ENCODE measurements around the gene DPYSL4.

DPYSL4 gene

DNA sequence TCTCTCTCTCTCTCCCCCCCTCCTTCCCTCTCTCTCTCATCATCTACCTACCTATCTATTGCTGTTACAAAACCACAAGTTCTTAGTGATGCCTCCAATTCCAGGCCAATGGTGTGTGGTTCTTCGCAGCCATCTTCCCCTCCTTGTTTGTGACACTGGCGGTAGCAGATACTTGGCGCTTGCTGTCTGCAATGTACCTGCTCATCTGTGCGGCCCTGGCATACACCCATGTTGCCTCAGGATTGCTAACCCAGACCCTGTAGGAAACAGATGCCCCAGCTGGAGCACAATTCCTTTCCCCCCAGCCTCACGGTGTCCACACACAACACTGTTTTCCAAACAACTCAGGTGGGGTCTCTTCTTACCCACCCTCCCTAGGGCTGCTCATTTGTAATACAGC lies 13.6 kb upstream of the DPYSL4 start:
- no peak overlapping the region for H3K4me3 ChIP-seq
- H3K27ac ChIP-seq = no peak overlapping the region

DNA sequence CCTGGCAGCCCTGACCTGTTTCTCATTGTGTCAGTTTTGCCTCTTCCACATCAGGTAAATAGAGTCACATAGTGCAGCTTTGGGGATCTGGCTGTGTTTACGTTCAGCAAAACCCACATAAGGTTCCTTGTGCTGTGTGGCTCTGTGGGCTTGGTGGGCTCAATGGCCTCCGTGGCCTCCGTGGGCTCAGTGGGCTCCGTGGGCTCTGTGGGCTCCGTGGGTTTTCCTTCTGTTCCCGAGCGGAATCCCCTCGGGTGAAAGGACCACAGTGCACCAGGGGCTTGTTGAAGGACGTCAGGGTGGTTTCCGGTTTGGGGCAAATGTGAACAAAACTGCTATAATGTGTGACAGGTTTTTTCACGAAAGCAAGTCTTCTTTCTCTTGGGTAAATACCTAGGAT lies 12.5 kb upstream of the DPYSL4 start:
- Histone ChIP-seq H3K4me3 (no peak overlapping the region), H3K27ac (no peak overlapping the region)

DNA sequence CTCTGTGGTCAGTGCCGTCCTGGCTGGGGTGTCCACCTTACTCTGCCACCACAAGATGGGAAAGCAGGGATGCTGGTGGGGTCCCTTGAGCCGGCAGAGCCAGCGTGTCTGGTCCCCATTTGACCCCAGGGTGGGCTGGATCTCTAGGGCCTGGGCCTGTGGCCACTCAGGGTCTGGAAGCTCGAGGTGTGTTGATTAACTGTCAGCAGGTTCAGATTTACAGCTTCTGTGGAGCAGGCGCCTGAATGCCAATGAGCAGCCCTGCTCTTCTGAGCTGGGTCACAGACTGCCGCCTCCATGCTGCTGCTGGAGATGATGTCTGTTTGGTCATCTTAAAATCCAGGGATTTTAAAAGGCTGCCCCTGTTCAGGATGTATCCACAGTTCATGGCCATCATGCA lies 11.3 kb upstream of the DPYSL4 start:
- no peak overlapping the region for H3K27ac ChIP-seq
- H3K4me3 ChIP-seq = no peak overlapping the region

DNA sequence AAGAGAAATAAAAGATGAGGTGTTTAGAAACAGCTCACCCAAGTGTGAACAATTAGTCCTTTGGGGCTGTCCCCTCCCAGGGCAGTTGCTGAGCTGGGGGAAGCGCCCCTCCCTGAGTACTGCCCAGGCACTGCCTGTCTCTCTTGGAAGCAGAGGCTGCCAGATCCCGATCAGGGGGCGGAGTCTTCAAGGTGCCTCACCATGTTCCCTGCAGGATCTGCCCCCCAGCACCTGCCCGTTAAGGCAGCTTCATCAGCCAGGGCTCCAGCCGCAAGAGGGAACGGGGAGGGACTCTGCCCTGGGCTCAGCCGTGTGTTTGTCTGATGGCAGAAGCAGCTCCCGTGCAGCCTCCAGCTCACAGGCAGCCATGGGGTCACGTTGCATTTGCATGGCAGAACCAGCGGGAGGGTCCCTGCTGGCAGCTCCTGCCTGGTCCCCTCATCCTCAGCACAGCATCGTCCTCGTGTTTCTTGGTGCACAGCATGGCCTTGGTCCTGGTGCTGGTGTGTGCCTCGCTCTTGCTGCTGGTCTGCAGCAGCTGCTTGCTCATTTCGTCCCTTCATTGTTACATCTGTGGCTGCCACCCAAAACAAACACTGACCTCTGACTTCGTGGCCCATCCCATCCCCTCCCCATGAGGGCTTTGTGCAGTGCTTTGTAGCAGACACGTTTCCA lies 10.7 kb upstream of the DPYSL4 start:
- no peak overlapping the region for H3K4me3 ChIP-seq
- H3K27ac ChIP-seq = no peak overlapping the region

DNA sequence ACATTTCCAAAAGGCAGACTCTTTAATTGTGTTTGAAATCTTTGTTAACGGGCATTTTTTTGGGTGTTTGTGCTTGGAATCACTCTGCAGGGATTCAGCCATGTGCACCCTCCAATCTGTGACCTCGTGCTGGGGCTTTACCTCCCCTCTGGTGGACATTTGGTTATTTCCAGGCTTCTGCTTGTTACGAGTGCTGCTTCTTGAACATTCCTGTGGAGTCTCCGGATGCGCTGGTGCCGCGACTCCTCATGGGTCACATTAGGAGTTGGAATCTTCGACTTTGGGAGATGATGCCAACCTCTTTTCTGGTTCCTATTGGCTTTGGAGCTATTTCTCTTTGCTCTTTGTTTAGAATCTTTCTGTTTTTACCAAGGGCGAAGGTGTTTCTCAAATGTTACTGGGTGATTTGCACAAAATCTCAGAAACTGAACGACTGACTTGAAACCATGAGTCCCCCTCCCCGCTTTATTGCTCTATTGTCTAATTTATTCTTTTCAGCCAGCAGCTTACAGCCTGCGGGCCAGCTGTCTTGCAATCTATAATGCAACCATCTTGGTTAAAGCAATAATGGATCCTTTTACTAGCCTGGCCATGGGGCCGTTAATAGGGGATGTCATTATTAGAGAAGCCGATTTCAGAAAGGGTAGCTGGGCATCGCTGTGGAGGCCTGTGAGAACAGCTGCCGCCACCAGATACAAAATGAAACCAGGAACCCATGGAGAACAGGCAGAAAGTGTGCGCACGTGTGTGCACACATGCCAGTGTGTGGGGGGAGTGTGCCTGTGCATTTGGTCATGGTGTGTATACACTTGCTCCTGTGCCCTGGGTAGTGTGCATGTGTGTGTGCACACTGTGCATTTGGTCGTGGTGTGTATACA lies 9.9 kb upstream of the DPYSL4 start:
- Histone ChIP-seq H3K27ac (no peak overlapping the region), H3K4me3 (no peak overlapping the region)

DNA sequence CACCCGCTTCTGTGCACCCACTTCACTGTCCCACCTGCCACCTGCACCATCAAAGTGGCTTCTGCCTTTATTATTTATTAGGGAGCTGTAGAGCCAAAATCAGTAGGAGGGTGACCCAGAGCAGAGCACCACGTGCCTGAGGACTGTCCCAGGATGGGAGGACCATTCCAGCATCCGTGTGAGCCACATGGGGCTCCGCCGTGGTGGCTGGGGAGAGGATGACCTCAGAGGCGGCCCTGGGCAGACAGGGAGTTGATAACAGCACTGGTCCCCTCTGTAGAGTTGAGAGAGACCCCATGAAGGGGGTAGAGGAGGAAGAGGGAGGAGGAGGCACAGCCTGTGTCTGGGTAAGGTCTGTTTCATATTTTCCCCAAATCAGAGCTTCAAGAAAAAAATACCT lies 8.7 kb upstream of the DPYSL4 start:
- no peak overlapping the region for H3K27ac ChIP-seq

DNA sequence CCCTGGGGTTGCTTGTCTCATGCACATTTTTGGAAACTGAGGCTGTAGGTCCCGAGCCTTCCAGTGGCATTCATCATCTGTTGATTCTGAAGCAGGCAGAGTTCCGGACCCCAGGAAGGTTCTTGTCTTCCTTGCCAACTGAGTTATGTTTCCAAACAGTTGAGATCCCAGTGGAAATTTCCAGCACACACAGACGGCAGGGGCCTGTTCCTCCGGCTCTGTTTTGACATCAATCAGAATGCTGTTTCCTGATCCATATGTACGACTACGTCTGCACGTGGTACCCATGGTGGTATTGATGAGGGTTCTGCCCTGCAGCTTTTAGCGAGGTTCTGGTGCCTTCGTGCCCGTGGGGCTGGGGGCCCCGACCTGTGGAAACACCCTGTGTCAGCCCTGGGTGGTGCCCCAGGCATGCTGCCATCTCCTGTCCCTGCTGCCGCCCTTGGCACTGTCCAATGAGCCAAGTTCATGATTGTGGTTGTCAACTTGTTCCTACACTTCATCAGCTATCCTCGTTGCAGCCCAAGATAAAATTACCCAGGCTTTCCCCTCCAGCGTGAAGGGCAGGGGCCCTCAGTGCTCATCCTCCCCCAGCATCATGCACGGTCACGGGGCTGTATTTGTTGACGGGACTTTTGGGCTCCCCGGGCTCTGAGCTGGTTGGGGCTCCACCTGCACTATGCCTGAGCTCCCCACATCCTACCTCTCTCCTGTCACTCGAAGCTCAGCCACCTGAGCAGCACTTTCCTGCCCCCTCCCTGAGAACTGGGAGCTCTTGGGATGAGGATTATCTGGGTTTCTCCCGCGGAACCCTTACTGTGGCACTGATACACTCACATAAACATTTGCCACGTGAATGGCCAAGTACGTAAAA lies 7.8 kb upstream of the DPYSL4 start:
- Histone ChIP-seq H3K27ac (no peak overlapping the region), H3K4me3 (no peak overlapping the region)

More for the DNA sequence above, 8.7 kb upstream of the DPYSL4 start:
- H3K4me3 ChIP-seq = no peak overlapping the region

DNA sequence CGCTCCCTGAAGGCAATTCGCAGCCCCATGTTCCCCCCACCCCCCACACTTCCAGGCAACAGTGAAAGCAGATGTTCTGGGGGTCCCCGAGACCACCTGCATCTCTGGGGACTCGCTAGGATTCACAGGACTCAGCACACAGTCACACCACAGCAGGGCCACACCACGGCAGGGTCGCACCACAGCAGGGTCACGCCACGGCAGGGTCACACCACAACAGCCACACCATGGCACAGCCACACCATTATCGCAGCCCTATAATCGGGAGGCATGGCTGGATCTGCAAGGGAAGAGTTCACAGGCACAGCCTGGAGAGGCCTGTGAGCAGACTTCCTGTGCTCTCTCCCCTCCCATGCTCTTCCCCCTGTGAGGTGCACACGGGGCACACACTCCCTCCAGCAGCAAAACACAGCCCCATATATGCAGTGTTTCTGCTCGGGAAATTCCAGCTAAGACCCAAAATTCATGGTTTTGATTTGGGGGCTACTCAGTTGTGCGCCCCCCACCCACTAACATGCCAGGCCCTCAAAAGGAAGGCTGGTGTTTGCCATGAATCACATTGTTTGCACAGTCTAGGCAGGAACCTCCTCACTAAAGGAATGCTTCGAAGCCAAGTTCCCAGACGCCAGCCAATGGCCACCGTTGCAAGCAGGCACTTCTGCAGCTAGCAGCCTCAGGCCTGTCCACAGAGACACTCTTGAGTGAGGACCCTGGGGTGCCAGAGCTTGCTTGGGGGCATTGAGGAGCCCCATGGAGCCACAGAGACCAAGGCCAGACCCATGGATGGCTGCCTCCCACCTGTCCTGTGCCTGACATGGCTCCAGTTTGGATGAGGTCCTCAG lies 7.0 kb upstream of the DPYSL4 start:
- Histone ChIP-seq H3K27ac (no peak overlapping the region), H3K4me3 (no peak overlapping the region)

DNA sequence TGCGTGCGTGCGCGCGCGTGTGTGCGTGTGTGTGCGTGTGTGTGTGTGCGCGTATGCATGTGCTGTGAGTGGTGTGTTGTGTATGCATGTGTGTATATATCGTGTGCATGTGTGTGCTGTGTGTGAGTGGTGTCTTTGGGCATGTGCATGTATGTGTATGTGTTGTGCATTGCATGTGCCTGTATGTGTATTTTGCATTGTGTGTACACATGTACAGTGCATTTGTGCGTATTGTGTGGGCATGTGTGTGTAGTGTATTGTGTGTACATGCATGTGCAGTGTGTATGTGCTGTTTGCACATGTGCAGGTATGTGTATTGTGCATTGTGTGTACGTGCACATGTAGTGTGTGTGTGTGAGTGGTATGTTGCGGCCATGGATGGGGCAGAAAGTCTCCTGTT lies 6.0 kb upstream of the DPYSL4 start:
- Histone ChIP-seq H3K4me3 (no peak overlapping the region), H3K27ac (no peak overlapping the region)

DNA sequence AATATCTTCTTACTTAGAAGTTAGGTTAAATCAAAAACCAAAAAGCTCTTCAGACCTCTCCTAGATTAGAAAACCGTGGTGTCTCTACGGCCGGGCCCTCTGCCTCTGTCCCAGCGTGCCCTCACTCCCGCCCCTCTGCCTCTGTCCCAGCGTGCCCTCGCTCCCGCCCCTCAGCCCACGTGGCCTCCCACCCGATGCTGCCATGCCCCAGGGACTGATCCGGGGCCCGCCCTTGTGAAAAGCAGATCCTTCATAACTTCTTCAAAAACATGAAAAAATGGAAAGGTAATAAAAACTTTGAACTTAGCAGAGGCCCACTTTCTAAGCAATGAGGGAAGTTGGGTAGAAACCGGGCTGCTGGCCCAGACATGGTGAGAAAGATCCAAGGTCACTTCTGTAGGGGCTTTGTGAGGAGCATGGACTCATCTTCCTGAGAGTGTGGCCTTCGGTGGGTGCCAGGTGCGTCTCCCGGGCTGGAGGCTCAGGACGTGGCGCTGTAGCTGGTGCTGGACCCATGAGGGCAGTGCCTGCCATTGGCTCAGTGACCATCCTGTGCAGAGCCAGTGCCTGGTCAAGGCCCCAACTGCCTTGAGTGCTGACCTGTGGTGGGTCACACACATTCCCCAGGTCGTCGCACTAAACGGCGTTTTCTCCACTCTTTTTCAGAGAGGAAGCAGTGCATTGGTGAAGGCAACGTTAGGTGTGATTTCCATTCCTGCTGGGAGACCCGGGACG lies 4.9 kb upstream of the DPYSL4 start:
- H3K27ac ChIP-seq = no peak overlapping the region
- no peak overlapping the region for H3K4me3 ChIP-seq

DNA sequence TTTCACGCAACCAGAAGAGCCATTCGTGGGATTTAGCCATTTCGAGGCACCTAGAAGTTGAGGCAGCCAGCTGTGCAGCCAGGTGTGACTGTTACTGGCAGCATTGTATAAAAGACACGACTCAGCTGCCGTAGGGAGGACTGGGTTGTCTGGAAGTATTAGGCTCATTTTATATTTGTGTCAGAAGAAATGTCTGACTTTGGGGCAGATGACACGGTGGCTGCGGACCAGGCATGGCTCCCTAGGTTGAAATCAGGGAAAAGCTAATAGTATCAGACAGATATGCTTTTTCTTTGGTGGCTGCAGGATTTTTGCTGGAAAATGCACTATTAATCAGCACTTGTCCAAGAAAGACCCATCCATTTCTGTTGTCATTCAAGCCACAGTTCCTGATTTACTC lies 4.2 kb upstream of the DPYSL4 start:
- H3K27ac ChIP-seq = no peak overlapping the region

DNA sequence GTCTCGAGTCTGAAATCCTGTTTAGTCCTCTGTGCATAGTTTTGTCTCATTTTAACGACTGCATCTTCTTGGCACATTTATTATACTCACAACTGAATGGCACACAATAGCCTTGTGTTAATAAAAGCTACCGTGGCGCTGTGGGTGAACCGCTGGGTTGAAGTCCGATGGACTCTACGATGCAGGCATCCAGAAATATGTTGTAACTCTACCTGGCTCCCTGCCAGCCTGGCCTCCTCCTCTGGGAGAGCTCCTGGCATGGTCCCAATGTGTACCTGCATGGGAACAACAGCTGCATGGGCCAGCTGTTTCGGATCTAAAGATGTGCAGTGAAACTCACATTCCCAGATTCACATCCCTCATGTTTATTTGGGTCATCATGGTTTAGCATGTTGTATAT lies 3.7 kb upstream of the DPYSL4 start:
- H3K27ac ChIP-seq = no peak overlapping the region
- H3K4me3 ChIP-seq = no peak overlapping the region

More for the DNA sequence above, 4.2 kb upstream of the DPYSL4 start:
- no peak overlapping the region for H3K4me3 ChIP-seq

DNA sequence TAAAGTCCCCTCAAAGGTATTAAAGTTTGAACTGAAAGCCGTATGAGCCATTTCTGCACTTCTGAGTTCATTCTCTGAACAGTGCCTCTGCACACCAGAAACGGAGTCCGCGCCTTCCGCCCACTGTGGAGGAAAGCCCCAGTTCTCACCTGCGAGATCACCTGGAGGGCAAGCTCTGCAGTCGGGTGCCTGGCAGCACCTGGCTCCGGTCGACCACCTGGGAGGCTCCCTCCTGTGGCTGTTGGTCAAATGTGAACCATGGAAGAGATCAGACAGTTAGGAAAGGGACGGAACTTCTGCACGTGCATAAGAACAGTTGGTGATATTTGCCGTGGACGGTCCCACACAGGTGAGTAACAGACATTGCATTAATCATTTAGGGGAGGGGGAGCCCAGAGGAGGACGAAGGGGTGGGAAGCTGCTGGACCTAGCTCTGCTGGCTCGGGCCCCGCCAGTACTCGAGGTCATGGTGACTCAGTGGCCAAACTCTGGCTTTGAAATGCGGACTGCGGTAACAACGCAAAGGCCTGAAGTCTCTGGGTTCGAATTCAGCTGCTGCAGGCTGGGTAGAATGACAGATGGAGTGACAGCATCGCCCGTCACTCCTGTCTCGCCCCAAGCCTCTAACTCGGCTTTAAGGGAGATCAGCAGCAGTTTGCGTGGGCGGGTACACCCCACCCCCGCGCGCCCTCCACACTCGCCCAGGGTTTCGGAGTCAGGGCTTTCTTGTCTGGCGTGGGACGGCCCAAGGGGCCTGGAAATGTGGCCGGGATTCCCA lies 1.7 kb upstream of the DPYSL4 start:
- no peak overlapping the region for H3K27ac ChIP-seq
- peak overlapping the region in 1 of 7 experiments; percentile 41 for H3K4me3 ChIP-seq

DNA sequence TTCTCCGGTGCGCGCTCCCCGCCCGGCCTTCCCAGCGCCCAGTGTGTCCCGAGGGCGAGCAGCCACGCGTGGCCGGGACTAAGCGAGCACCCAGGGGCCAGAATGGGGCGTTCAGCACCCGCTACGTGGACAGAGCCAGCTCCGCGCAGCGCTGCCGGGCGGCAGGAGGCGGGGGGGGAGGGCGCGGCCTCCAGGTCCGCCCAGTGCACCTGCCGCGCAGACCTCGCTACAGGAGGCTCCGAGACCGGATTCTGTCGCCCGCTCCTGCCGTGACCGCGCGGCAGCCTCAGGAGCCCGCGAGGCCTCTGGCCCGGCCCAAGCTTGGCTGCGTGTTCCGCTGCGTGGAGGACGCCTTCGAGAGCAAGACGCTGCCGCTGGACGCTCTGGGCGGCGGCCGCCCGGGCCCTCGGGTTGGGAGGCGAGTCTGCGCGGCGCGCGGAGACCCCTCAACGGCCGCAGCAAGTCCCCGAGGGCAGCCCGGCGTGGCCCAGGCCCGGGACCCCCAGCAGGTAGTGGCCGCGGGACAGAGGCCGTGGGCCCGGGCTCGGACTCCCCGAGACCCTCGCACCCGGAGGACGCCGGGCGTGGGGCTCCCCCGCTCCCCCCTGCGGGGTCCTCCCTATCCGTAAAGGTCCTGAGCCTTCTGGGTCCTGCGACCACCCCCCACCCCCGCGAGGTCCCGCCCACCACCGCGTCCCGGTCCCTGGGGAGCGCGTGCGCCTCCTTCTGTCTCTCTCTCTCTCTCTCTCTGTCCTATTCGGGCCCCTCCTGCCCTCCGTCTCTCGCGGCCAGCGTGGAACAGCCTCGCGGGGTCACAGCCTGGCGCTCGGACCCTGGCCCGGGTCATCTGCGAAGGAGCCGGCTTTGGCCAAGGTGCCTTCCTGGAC lies 904 bp upstream of the DPYSL4 start:
- H3K4me3 ChIP-seq = peak overlapping the region in 4 of 7 experiments; percentile 11 to 41 (median 28)
- no peak overlapping the region for H3K27ac ChIP-seq

DNA sequence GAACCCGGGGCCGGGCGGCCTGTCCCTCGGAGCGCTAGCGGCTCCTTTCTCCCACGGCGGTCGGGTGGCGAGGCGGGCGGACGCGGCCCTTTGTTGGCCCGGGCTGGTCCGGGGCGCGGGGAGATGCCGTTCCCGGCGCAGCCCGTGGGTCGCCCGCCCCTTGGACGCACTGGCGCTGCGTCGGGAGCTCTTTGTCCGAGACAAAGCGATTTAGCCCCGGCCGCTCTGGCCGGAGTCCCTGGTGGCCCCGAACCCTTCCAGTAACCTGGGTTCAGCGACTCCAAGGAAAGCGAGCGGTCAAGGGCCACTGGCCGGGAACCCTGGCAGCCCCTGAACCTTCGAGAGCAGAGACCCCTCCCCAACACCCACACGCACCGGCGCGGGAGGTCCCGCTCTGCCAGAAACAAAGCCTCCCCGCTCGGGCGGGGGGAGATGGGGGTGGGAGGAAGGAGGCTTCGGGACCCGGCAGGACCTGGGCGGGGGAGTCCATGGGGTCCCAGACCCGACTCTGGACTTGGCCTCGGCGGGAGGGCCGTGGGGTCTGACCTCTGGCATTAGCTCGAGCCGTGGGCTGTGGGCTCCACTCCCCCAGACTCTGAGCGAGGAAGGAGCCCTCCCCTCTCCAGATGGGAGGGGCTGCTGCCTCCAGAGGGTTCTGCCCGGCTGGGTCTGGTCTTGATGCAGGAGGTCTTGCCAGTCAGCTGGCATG lies 836 bp downstream of the DPYSL4 start:
- Histone ChIP-seq H3K27ac (no peak overlapping the region), H3K4me3 (peak overlapping the region; percentile 9 to 41 (median 30))

DNA sequence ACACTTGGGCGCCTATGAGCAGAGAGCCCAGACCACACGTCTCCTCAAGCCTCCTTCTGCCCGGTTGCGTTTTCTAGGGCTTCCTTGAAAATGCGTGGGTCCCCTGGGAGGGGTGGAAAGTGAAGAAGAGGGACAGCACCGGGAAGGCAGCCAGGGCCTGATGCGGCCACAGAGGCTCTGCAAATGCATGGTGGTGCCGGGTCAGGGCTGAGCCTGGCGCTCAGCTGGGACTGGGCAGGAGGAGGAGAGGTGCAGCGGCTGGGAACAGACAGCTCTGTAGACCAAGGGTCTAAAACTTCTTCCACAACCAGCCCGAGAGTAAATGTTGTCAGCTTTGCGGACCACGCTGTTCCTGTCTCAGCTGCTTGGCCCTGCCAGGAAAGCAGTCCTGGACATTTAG lies 1.6 kb downstream of the DPYSL4 start:
- H3K27ac ChIP-seq = no peak overlapping the region
- H3K4me3 ChIP-seq = no peak overlapping the region

Data from skin epidermis (tissue), 12 donors.